ENCODE results near the gene SUDS3.

- TF ChIP-seq SP1 (IDR thresholded peaks at IDR 0.05) (no peak), FOXK2 (IDR thresholded peaks at IDR 0.05) (no peak), LEF1 (IDR thresholded peaks at IDR 0.05; ENCODE audit: borderline replicate concordance) (no peak), BHLHE40 (IDR thresholded peaks at IDR 0.05; ENCODE audit: borderline replicate concordance) (no peak), SUZ12 (IDR thresholded peaks at IDR 0.05) (no peak), TARDBP (IDR thresholded peaks at IDR 0.05) (no peak), FOXM1 (IDR thresholded peaks at IDR 0.05; ENCODE audit: borderline replicate concordance) (no peak), FOXA1 (IDR thresholded peaks at IDR 0.05) (no peak), ARNT (IDR thresholded peaks at IDR 0.05) (no peak)
- TF ChIP-seq, protein P1, sequence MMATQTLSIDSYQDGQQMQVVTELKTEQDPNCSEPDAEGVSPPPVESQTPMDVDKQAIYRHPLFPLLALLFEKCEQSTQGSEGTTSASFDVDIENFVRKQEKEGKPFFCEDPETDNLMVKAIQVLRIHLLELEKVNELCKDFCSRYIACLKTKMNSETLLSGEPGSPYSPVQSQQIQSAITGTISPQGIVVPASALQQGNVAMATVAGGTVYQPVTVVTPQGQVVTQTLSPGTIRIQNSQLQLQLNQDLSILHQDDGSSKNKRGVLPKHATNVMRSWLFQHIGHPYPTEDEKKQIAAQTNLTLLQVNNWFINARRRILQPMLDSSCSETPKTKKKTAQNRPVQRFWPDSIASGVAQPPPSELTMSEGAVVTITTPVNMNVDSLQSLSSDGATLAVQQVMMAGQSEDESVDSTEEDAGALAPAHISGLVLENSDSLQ (IDR thresholded peaks at IDR 0.05): no peak
These were observed 20.5 kb upstream of the SUDS3 start for GRCh38 chr12:118355843-118356242.

Measured in HEK293T (cell line).